HG02759 (cell line): ENCODE results near the gene DXO.

Experiments used
- ATAC-seq: cut with Tn5 transposase; IDR thresholded peaks from one replicate; pipeline ENCODE4 v1.9.1; 2021; ENCODE audit warnings: mild to moderate bottlenecking, moderate library complexity; ENCODE audit not compliant: unreplicated experiment

The DXO gene

GRCh38 chr6:31958741-31959739, 12.9 kb downstream of the DXO start, which contains the start of the genes NELFE and SKIC2:
Gene NELFE (minus strand): TSS chr6:31958971. CDS start chr6:31958446, 525 bp downstream.
Gene SKIC2 (plus strand): TSS chr6:31959175. CDS start chr6:31959193, 18 bp downstream.
- peak; percentile 97 for ATAC-seq

GRCh38 chr6:31958412-31958740, 13.6 kb downstream of the DXO start:
- peak; percentile 3 for ATAC-seq

- no peak for ATAC-seq
Measured at GRCh38 chr6:31956796-31957195, 15.1 kb downstream of the DXO start.

GRCh38 chr6:31954511-31954910, 17.4 kb downstream of the DXO start:
- no peak for ATAC-seq

GRCh38 chr6:31952890-31953289, 19.0 kb downstream of the DXO start:
- no peak for ATAC-seq

- no peak for ATAC-seq
Measured at GRCh38 chr6:31952140-31952805, 19.7 kb downstream of the DXO start.

- ATAC-seq, result no peak
Measured at GRCh38 chr6:31949926-31950548, 21.9 kb downstream of the DXO start.

GRCh38 chr6:31948753-31949413, 23.1 kb downstream of the DXO start:
- no peak for ATAC-seq

- no peak for ATAC-seq
Measured at GRCh38 chr6:31948306-31948705, 23.6 kb downstream of the DXO start.

- ATAC-seq, result no peak
Measured at GRCh38 chr6:31947864-31948263, 24.1 kb downstream of the DXO start.

GRCh38 chr6:31947070-31947675, 24.8 kb downstream of the DXO start:
- no peak for ATAC-seq

GRCh38 chr6:31946370-31946885, 25.5 kb downstream of the DXO start:
- no peak for ATAC-seq

- ATAC-seq, result no peak
Measured at GRCh38 chr6:31945507-31946369, 26.2 kb downstream of the DXO start, which contains the start of gene CFB. Gene CFB (plus strand): TSS chr6:31946095. CDS start chr6:31946222, 127 bp downstream.

GRCh38 chr6:31945154-31945506, 26.8 kb downstream of the DXO start:
- no peak for ATAC-seq

GRCh38 chr6:31943742-31944141, 28.2 kb downstream of the DXO start:
- no peak for ATAC-seq

GRCh38 chr6:31940256-31940664, 31.7 kb downstream of the DXO start:
- no peak for ATAC-seq

- ATAC-seq, result no peak
Measured at GRCh38 chr6:31935823-31936222, 36.1 kb downstream of the DXO start.

GRCh38 chr6:31935021-31935420, 36.9 kb downstream of the DXO start:
- no peak for ATAC-seq

- ATAC-seq, result no peak
Measured at GRCh38 chr6:31933537-31933936, 38.4 kb downstream of the DXO start.
